HepG2 (cell line): ENCODE measurements around the gene DCTN4. TPM values are rescaled to one million over a fixed set of nuclear protein-coding genes. Genes with fewer than 3 reads are reported as not detected.

Experiments used
- AGO1 ChIP-seq: fragments of 200-400 bp; formaldehyde crosslinking; IDR thresholded peaks from 2 replicates; pipeline ENCODE4 v1.6.1; 2017; ENCODE audit warnings: mild to moderate bottlenecking, low read depth, low read length, moderate library complexity; ENCODE audit not compliant: poor library complexity, severe bottlenecking
- ARID4A ChIP-seq: sonication (generic); formaldehyde crosslinking; IDR thresholded peaks from 2 replicates; pipeline ENCODE4 v1.5.0; 2020; ENCODE audit warnings: mild to moderate bottlenecking, missing genetic modification reagents, borderline replicate concordance
- FOSL2 ChIP-seq: sonication (generic); formaldehyde crosslinking; IDR thresholded peaks from 2 replicates; pipeline ENCODE4 v1.4.0; 2020; ENCODE audit warnings: missing genetic modification reagents
- FOXA3 ChIP-seq: IDR thresholded peaks from 2 replicates; pipeline ENCODE4 v1.6.1; 2016; ENCODE audit warnings: missing genetic modification reagents, missing compliant biosample characterization
- FOXO4 ChIP-seq: sonication (generic); formaldehyde crosslinking; conservative IDR thresholded peaks from 2 replicates; pipeline ENCODE4 v1.8.1; 2023; ENCODE audit warnings: missing genetic modification reagents
- HMGXB4 ChIP-seq, 2 experiments: sonication (generic) in 1 of 2; formaldehyde crosslinking in 1 of 2; IDR thresholded peaks; 2 replicates each; pipeline versions ENCODE4 v1.4.0 to v1.6.1; 2018 to 2020; ENCODE audit warnings: missing genetic modification reagents in 2 of 2, borderline replicate concordance in 1 of 2, low read depth in 1 of 2, mild to moderate bottlenecking in 1 of 2, missing biosample characterization in 1 of 2
- HNRNPL ChIP-seq: fragments of 200-400 bp; formaldehyde crosslinking; IDR thresholded peaks from 2 replicates; pipeline ENCODE4 v1.6.1; 2017; ENCODE audit warnings: mild to moderate bottlenecking, low read depth, low read length
- KLF6 ChIP-seq: IDR thresholded peaks from 2 replicates; pipeline ENCODE4 v1.8.0; 2016; ENCODE audit warnings: missing biosample characterization, missing genetic modification reagents
- MAF1 ChIP-seq: sonication (generic); formaldehyde crosslinking; IDR thresholded peaks from 2 replicates; pipeline ENCODE4 v1.5.0; 2020; ENCODE audit warnings: missing genetic modification reagents, borderline replicate concordance
- MED8 ChIP-seq: sonication (generic); formaldehyde crosslinking; IDR thresholded peaks from 2 replicates; pipeline ENCODE4 v1.8.1; 2023; ENCODE audit warnings: mild to moderate bottlenecking, missing genetic modification reagents; ENCODE audit not compliant: insufficient replicate concordance
- MTERF4 ChIP-seq: sonication (generic); formaldehyde crosslinking; IDR thresholded peaks from 2 replicates; pipeline ENCODE4 v1.8.0; 2023; ENCODE audit warnings: mild to moderate bottlenecking, missing genetic modification reagents
- NR3C1 ChIP-seq: sonication (generic); formaldehyde crosslinking; IDR thresholded peaks from 2 replicates; pipeline ENCODE4 v1.4.0; 2020; ENCODE audit warnings: missing genetic modification reagents
- PAWR ChIP-seq: sonication (generic); formaldehyde crosslinking; IDR thresholded peaks from 2 replicates; pipeline ENCODE4 v1.4.0; 2020; ENCODE audit warnings: missing genetic modification reagents, mild to moderate bottlenecking, borderline replicate concordance
- POLR2AphosphoS5 ChIP-seq: IDR thresholded peaks from 2 replicates; pipeline ENCODE4 v1.6.1; 2012; ENCODE audit warnings: low read depth, low read length
- SNAI1 ChIP-seq: sonication (generic); formaldehyde crosslinking; IDR thresholded peaks from 2 replicates; pipeline ENCODE4 v1.5.0; 2020; ENCODE audit warnings: mild to moderate bottlenecking, missing genetic modification reagents, borderline replicate concordance
- SOX6 ChIP-seq, 2 experiments: fragments of 450-650 bp in 1 of 2; sonication (generic) in 1 of 2; formaldehyde crosslinking in 1 of 2; IDR thresholded peaks; 2 replicates each; pipeline versions ENCODE4 v1.4.0 to v1.6.1; 2017 to 2020; ENCODE audit warnings: antibody characterized with exemption in 1 of 2, mild to moderate bottlenecking in 1 of 2, missing genetic modification reagents in 1 of 2
- THYN1 ChIP-seq: sonication (generic); formaldehyde crosslinking; IDR thresholded peaks from 2 replicates; pipeline ENCODE4 v1.8.1; 2023; ENCODE audit warnings: low read depth, mild to moderate bottlenecking, moderate library complexity, missing genetic modification reagents, borderline replicate concordance
- ZNF564 ChIP-seq: sonication (generic); formaldehyde crosslinking; IDR thresholded peaks from 2 replicates; pipeline ENCODE4 v1.8.1; 2023; ENCODE audit warnings: mild to moderate bottlenecking, missing genetic modification reagents
- ZNF670 ChIP-seq: sonication (generic); formaldehyde crosslinking; IDR thresholded peaks from 2 replicates; pipeline ENCODE4 v1.8.0; 2022; ENCODE audit warnings: mild to moderate bottlenecking, missing genetic modification reagents, borderline replicate concordance
- polyA plus RNA-seq, 8 experiments: library from polyadenylated mRNA; depleted of rRNA in 3 of 8; stranded (reverse) in 7 of 8; unstranded in 1 of 8; fragments of >200 nt; fragmentation: Illumina TruSeq in 4 of 8; extraction: Trizol in 4 of 8; gene quantifications; 2 replicates each; pipeline versions ENCODE4 v1.2.1 to v1.2.3, GENCODE V29; 2011 to 2016; ENCODE audit warnings: low read depth in 4 of 8, missing spikeins in 1 of 8, mixed read lengths in 1 of 8; ENCODE audit not compliant: insufficient read depth in 1 of 8
- total RNA-seq, 5 experiments: library from RNA; depleted of rRNA; stranded (reverse); fragments of >200 nt; fragmentation: Illumina TruSeq; extraction: Trizol; gene quantifications; 2 replicates each; pipeline ENCODE4 v1.2.3, GENCODE V29; 2016; ENCODE audit warnings: low read depth in 1 of 5

Gene DCTN4
- total and polyA plus RNA-seq, 2 of the 13 experiments (the other 11 are each of a cell fraction or from before 2014, with no cell fraction given): 24.1 to 26.9 TPM

- peak; percentile 79 for TF ChIP-seq POLR2AphosphoS5
- TF ChIP-seq FOXA3 (CRISPR knock-in tag): peak; percentile 20; the same call in 1 of the 2 replicates
- TF ChIP-seq MTERF4 (CRISPR knock-in tag): no peak
- peak in 1 of 2 experiments; percentile 59; a peak in 1 of 4 replicates for TF ChIP-seq HMGXB4 (CRISPR knock-in tag; IDR thresholded peaks at IDR 0.05; ENCODE audit: borderline replicate concordance in 1 of 2, low read depth in 1 of 2)
- no peak; the same call in 1 of the 2 replicates for TF ChIP-seq ARID4A (CRISPR knock-in tag)
- TF ChIP-seq PAWR: no peak
- TF ChIP-seq MED8 (CRISPR knock-in tag): no peak
- no peak for TF ChIP-seq SOX6 (IDR thresholded peaks at IDR 0.05)
- TF ChIP-seq SOX6 (CRISPR knock-in tag; IDR thresholded peaks at IDR 0.05): no peak
- TF ChIP-seq NR3C1 (CRISPR knock-in tag): no peak
- TF ChIP-seq ZNF670: no peak
- TF ChIP-seq THYN1 (CRISPR knock-in tag): no peak
- no peak for TF ChIP-seq KLF6 (CRISPR knock-in tag)
- no peak for TF ChIP-seq MAF1 (CRISPR knock-in tag)
- TF ChIP-seq SNAI1: no peak
- TF ChIP-seq AGO1: no peak
- TF ChIP-seq FOXO4 (CRISPR knock-in tag): no peak
- TF ChIP-seq FOSL2 (CRISPR knock-in tag): peak; percentile 49; the same call in 1 of the 2 replicates
- TF ChIP-seq HNRNPL: no peak
- peak; percentile 43; the same call in 1 of the 2 replicates for TF ChIP-seq ZNF564
These were observed 23.1 kb upstream of the DCTN4 start (continued) for GRCh38 chr5:150781706-150782614.
